Activated T-cell treated with anti-CD3 and anti-CD28 coated beads, Interleukin-2, amount 50 U/mL, for 1 hour (primary cell): Measurements from ENCODE around the gene POU3F2.

Source experiments
- DNase-seq: peaks from one replicate; pipeline ENCODE4 v3.0.0-alpha.2; 2020

Gene POU3F2

DNA sequence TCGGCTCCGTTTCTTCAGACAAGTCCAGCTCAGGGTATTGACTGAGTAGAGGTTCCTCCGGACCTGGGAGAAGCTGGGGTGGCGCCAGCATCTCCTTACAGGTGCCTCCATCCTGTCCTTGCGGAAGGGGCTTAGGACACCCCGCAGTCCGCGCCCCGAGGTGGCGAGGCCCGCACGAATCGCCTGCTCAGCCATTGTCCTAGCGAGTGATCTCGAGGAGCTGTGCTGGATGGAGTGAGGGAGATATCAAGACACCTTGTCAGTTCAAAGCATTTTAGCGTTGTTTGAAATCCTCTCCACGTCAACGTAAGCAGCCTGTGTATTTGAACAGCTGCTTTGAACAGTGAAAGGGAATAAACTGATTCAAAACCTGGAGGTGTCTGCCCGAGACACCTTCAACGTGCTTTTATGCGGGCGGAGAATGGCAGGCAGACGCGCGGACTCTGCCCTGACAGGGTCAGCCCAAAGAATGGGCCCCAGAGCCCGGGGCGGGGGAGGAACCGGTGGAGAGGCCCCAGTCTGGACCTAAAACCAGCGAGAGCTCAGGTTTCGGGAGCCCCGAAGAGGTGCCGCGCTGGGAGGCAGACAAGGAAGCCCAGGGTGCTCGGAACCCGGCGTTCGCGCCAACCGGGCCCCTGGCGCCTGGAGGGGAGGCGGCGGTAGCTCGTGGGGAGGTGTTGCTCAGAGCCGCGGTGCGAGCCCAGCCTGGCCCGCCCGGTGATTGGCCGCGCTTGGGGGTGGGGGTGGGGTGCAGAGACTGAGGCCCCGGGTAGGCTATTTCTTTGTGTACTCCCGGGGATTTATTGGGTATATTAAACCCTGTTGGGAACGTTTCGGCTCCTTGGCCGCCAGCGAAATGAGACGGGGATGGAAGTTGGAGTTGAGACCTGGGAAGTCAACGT lies 3.1 kb upstream of the POU3F2 start:
- no peak for DNase-seq

DNA sequence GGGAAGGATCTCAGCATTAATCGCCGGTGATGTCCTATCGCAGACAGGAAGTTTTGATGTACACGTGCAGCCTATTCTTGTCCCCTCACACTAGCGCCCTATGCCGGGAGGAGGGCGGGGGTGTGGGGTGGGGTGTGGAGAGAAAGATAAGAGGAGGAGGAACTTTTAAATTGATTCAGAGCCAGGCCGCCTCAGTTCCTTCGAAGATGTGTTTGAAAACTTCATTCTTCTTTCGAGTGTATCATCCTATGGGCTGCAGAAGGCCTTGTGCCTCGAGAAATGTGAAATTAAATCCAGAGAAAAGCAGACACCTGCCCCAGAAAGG lies 2.5 kb upstream of the POU3F2 start:
- no peak for DNase-seq

DNA sequence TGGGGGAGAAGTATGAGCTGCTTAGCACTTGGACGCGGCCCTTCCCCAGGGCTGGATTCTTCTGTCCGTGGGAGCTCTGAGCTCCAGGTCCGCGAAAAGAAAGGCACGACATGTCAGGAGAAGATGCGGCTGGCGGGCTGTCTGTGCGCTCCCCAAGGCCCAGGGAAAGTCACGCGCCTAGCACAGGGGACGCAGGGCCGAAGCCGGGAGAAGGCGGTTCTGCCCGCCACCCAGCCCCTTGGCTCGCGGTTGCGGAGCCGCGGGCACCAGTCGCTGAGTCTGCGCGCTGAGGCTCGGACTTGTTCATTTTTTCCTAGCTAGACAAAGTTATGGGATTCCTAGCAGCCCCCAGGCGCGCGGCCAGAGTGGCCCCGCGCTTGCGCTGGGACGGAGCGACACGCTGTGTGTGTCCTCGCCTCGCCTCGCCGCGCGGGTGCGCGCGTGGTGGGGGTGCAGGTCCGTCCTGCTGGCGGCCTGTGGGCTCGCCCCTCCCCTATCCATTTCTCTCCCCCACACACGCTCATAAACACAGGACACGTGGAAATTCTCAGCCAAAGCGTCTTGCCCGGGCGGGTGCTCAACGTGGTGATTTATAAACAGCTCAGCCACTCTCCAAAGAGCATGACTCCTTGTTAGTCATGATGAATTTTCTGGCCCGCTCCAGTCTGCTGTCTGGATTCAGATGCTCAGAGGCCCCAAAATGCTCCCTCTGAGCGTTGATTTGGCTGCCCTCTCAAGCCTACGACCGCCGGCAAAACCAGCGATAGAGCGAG lies 1.9 kb upstream of the POU3F2 start:
- DNase-seq: no peak

DNA sequence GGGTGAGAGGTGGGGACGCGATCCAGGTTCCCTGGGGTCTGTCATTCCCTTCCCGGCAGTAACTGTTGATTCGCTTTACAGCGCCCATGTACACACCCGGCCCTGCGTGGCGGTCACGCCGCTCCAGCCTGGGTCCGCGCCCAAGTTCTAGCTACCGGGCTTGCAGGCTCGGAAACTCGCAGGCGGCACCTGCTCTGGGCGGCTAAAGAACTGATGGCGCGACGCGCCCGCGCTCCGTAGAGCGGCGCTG lies 1.4 kb upstream of the POU3F2 start:
- DNase-seq: peak; percentile 48

DNA sequence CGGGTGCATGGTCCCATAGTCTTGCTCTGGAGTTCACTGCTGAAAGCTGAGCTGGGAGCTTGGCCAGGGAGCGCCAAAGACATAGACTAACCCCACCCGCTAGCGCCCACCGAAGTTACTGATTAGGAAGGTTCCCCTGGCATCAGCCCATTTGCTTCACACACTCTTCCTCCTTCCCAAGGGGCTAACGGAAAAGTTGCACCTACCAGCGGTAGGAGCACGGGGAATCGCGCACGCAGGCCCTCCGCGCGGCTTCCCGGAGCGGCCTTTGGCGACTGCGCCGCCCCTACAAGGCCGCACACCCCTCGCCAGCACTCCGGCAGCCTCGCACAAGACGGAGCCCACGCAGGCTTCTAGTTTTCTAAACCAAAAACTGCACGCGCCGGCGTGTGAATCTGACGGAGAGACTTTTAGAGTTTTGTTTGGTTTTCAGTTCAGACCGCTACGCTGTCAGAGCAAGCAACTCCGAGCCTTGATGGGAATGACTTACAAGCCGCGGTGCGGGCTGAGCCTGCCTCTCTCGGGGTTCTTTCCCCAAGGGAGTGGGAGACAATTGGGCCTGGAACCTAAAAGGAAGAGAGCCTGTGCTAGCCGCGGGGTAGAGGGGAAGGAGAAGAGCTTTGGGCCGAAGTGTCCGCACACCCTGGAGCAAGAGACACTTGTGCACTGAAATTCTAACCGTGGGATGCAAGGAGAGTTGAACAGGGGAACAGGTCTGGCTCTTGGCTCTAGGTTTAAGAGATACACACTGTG lies 891 bp upstream of the POU3F2 start:
- no peak for DNase-seq

DNA sequence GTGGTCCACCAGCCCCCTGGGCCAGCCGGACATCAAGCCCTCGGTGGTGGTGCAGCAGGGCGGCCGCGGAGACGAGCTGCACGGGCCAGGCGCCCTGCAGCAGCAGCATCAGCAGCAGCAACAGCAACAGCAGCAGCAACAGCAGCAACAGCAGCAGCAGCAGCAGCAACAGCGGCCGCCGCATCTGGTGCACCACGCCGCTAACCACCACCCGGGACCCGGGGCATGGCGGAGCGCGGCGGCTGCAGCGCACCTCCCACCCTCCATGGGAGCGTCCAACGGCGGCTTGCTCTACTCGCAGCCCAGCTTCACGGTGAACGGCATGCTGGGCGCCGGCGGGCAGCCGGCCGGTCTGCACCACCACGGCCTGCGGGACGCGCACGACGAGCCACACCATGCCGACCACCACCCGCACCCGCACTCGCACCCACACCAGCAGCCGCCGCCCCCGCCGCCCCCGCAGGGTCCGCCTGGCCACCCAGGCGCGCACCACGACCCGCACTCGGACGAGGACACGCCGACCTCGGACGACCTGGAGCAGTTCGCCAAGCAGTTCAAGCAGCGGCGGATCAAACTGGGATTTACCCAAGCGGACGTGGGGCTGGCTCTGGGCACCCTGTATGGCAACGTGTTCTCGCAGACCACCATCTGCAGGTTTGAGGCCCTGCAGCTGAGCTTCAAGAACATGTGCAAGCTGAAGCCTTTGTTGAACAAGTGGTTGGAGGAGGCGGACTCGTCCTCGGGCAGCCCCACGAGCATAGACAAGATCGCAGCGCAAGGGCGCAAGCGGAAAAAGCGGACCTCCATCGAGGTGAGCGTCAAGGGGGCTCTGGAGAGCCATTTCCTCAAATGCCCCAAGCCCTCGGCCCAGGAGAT lies 1.0 kb downstream of the POU3F2 start:
- no peak for DNase-seq

DNA sequence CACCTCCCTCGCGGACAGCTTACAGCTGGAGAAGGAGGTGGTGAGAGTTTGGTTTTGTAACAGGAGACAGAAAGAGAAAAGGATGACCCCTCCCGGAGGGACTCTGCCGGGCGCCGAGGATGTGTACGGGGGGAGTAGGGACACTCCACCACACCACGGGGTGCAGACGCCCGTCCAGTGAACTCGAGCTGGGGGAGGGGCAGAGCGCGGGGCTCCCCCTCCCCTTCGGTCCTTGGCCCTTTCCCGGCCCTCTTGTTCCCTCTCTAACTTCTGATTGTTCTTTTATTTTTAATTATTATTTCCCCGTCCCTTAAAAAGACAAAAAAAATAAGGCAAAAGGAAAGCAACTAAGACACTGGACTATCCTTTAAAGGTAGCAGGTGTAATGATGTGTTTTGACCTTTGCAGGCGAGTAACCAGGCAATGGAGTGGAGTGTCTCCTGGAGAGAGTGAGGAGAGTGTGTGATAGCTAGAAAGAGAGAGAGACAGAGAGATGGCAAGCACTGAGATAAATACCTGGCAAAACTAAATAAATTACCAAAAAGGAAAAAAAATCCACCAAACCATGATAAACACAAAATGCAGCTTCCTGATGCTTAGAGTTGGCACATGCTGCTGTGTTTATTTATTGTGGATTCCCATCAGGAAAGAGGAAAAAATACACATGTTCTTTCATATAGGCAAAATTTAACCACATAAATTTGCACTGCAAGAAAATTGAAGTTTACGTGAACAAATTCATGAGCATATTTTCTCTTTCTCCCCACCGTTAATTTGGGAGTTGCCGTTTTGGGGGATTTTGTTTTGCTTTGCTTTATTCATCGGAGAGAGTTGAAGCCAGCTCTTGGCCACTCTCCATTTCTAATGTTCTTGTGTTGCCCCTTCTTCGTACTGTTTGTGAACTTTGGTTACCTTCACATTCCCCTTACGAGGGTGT lies 1.9 kb downstream of the POU3F2 start:
- no peak for DNase-seq

DNA sequence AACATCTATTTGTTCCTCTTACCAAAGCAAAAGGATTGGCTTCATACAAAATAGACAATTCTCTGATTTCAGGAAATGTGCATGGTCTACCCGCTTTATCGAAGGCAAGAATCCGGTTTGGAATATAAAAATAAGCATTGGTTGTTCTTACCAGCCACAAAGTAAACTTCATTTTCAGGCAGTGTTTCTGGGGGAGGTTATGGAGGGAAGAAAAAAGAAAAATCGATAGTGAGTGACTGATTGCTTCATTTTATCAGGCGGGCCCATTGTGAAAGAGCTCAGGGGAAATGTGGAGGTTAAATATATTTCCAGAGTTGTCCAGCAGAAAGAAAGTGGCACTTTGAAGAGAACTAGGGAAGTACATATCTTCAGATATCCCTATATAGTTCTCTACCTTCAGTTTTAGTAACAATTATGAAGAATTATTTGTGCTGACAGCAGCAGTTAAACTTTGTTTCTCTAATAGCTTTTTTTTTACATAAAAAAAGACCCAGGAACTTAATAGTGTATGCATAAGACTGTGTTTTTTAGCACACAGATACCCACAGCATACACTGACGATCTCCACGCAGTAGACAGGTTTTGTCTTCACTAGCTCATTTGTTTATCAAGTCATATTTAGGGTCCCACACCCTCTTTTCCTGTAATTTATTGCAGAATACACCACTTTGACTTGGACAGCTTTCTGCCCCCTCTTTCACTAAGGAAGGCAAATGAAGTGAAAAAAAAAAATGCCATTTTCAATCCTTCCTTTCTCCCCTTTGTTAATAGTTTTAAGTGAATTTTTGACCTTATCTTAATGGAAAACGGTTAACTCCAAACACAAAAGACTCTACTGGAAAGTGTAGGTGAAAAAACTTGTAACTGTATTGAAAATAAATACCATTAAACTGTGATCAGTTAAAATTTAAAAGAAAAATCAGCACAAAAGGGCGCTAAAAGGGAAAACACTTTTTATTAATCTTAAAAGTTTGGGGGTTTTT lies 2.9 kb downstream of the POU3F2 start:
- no peak for DNase-seq

DNA sequence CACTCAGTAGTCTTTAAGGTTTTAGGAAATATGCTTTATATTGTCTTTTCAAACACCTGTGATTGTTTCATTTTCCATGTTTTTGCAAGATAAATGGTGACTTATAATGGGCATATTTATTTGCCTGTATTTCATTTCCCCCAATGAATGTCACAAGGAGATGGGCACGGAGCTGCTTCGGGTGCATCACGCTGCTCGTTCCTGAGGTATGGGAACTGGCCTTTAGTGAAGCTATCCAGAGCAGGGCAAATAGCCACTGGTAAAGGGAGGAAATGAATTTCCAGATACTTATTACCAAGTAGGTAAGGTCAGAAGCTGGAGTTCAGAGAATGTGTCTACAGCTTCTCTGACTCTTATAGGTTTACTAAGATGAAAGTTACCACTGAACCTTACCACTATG lies 3.7 kb downstream of the POU3F2 start:
- no peak for DNase-seq

DNA sequence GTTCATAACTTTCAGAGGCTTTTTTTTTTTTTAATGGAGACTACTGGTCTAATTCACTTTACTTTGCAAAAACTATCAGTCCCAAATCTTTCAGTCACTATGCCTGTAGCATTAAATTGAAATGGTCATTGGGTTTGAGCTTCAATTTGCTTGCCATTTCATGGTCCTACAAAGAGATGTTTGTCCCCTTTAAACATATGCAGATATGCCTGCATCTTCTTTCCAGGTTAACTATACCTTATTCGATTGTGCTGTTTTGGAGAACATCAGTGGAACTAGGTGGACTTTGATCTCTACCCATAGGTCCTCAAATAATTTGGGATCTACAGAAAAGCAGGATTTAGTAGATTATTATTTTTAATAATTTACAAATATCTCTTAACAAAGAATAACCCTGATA lies 4.6 kb downstream of the POU3F2 start:
- no peak for DNase-seq

DNA sequence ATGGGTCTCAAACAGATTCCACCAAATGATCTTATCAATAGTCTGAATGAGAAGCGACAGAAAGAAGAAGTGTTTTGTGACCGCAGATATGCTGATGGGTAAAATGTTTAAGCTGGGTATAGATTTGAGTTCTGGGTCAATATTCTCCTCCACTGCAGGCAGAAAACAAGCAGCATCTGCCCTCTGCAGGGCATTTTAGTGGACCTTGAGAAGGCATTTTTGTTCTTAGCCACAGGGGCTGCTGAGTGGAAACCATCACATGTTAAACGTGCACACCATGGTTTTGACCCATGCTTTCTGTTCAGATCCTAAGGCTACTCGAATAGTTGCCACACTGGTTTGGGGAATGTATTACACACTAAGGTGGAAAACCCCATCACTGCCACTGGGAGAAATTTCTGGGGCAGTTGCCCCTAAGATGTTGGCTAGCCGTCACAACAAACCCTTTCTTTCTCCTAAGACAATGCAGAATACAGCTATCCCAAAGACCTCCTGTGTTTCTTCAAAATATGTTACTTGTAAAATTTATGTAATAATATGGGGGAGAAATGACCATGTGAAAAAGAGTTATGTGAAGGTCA lies 5.5 kb downstream of the POU3F2 start:
- no peak for DNase-seq

DNA sequence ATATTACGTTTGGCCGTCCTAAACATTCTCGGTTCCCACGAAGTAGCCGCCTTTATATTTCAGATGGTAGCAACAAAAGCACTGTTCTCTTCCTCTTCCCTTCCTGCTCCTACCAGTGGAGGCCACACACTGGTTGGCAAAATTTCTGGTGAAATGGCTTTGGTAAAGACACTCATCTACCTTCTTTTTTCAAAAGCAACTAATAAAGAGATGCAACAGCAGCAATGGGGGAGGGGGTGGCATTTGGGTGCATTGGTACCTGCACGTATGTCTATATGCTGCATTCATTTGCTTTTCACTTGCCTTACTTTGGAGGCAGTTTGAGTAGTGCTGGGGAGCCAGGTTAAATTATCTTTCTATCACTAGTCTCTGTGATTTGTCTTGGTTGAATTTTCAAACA lies 6.0 kb downstream of the POU3F2 start:
- no peak for DNase-seq

DNA sequence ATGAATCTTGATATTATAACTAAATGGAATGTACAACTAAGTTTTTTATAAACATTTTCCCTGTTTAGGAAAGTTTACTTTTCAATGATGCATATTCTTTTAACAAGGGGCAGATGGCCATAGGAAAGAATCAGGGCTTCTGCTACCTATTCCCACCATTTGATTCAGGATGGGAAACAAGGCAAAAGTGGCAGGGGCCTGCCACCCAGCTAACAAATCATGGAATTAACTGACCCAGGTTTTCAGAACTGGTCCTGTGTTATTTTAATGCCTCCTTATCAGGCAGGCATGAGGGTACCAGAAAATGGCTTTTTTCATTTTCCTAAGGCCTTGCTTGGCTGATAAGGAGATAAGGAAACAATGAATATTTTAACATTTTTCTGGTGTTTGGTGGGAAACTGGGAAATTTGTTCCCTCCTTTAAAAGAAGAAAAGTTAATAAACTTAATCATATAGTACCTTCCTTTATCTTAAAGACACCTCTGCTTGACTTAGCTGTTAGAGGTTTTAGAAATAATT lies 6.7 kb downstream of the POU3F2 start:
- no peak for DNase-seq

DNA sequence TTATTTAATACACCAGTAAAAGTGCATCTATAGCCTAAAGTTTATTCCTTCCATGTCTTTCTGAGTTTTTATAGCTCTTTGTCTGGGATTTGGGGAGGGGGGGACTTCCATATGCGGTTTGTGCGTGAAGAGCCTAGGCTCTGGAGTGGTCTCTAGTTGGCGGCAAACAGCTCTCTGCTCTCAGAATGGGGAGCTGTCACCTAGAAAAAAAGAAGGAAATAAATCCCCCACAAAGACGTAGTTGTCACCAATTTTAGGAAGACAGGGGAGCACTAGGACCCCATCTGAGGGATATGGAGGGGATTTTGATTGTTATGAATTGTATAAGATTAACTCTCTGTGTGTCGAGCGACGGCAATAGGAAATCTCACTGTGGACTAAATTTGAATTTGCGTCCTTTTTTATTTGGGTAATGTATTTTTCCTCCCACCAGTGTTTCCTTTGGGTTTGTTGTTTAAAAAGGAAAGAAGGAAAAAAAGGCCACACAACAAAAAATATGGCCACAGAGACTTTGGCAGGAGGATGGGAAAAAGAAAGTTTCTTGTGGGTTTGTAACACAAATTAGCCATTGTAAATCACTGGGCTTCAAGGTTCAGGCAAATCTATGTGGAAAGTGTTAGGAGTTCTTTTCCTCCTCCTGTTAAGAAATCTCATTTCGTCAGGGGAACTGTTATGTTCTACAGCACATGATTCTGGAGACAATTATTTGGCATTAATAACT lies 7.4 kb downstream of the POU3F2 start:
- DNase-seq: no peak

DNA sequence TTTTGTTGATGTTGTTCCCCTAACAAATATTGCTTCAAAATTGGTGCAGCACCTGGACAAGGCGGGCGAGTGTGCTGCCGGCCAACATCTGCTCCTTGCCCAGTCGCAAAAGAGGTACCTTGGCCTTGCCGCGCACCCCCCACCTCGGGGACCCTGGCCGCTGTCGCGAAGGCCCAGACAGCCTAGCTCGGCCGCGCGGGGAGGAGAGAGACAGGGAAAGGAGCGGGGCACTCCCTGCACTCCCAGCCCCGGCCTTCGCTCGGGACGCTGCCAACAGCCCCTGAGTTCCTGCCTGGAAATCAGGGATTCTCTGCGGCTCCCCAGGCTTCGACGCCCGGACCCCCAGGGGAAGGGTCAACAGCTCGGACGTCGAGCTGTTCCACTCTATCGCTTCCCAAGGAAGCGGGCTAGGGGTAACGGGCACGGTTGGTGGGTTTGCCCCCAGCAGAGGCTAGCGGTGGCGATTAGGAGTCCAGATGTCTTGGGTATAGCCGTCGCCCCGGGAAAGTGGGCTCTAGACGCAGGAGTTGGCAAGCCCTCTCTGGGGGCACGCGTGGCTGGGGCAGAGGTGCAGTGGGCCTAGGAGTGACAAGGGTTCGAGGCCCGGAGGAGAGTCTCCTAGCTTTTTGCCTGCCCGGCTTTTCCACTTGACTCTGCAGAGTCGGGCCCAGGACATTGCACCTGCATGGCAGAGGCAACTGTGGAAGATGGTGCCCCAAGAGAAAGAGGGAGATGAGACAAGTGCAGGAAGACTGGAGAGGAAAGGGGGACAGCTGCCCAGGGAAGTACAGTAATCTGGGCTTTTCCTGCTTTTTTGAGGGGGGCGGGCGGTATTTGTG lies 8.2 kb downstream of the POU3F2 start:
- no peak for DNase-seq

DNA sequence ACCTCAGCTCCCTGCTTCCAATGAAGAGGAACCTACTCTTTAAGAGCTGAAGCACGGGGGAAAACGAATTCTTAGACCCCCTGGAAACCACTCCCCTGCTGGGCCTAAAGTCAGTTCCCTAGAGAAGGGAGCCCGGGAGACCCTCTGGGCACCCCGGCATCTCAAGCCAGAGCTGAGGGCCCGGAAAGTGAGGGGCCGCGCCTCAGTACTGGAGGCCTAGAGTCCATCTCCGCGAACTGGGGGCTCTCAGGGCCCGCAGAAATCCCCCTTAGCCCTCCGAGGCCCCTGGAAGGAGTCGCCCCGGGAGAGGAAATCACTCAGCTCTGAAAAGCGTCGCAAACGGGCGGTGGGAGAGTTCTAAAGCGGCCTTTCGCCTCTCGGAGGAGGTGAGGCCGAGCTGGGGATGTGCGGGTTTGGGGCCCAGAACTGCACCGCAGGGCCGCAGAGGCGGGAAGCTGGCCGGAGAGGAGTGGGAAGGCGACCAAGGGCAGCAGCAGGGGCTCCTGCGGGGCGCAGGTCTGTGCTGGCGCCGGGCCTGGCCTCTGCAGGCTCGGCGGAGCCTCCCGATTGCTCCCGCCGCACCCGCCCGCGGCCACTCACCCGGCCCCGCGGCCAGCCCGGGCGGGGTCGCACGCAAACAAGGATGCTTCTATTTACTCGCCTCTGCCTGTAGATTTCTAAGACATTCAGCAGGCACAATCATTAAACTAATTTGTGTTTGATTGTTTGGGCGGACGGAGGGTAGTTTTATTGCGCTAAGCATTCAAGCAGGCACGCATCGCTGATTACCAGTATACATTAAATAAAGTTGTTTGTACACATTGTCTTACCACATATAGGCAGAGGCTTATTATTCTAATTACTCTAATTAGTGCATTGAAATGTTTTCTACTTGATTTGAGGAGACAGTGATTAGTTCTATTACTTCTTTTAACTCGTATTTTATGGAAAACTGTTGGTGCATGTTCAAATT lies 9.2 kb downstream of the POU3F2 start:
- DNase-seq: no peak
